ENCODE results near the gene TRIM24.

Gene TRIM24

DNA sequence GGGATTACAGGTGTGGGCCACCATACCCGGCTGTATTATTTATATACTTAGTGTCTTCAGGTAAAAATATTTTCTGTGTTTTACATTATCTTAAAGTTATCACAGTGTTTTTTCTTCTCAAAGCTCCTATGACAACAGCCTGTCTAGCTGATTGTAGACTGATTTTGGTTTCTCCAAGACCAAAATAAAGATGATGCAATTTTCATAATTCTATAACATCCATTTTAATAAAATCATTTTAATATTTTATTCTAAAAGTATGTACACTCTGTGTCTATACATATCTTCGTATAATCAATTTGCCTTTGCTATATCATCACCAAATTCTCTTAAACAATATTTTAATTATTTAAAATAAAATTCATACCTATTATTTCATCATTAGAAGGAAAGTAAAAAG lies 108.6 kb downstream of the TRIM24 start:
- DNase-seq (ENCODE audit: low spot score) (no peak), FAIRE-seq (no peak)

DNA sequence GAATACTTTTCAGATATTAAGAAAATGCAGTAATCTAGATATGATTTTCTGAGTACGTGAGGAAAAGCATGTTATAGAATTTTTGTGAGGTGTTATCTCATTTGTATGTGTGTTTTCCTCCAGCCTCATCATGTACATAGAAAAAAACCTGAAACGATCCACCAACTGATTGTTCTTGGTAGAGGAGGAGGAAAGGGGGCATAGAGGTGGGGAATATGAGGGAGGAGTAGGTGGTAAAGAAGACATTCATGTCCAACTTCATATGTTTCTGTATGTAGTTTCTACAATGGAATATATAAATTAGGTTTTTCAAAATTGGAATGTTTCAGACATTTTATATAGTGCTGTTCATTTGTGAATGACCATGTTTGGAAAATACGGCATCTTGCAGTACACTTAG lies 109.4 kb downstream of the TRIM24 start:
- no peak for FAIRE-seq
- no peak for DNase-seq (ENCODE audit: low spot score)

DNA sequence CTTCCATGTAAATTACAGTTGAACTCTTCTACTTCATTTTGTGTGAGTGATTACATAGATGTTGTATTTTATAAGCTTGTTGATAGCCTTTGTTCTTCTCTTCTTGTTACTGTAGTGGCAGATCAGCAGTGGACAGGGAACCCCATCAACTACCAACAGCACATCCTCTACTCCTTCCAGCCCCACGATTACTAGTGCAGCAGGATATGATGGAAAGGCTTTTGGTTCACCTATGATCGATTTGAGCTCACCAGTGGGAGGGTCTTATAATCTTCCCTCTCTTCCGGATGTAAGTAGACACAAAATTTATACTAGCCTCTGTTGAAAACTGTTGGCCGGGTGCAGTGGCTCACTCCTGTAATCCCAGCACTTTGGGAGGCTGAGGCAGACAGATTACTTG lies 110.7 kb downstream of the TRIM24 start:
- no peak for FAIRE-seq

DNA sequence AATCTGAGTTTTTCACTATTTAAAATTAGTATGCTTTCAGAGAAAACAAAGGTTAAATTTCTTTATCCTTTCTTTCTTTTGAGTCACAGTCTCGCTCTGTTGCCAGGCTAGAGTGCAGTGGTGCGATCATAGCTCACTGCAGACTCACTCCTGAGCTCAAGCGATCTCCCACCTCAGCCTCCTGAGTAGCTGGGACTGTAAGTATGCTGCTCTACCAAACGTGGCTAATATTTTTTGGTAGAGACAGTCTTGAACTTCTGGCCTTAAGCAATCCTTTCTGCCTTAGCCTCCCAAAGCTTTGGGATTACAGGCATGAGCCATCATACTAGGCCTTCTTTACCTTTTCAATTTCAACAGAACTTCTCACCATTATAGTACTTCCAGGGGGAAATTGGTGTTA lies 113.7 kb downstream of the TRIM24 start:
- FAIRE-seq: no peak
- no peak for DNase-seq (ENCODE audit: low spot score)

More for the DNA sequence above, 110.7 kb downstream of the TRIM24 start:
- no peak for DNase-seq (ENCODE audit: low spot score)

DNA sequence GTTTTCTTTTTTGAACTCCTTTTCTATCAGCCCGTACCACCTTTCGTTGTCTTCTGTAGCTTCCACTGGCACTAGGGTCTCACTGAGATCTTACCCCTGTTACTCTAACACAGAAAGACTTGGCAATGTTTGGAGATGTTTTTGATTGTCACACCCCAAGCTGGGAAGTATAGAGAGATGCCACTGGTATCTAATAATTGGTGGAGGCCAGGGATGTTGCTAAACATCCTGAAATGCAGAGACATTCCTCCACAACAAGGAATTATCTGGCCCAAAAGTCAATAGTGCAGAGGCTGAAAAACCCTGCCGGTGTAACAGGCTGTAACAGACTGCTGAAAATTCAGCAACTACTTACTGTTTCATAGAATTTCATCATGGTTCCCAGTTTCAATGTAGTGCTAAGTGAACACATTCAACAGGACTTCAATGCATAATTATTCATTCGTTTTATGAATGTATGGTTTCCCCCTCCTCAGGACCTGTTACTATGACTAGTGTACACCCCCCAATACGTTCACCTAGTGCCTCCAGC lies 115.9 kb downstream of the TRIM24 start:
- DNase-seq (ENCODE audit: low spot score): no peak
- no peak for FAIRE-seq

DNA sequence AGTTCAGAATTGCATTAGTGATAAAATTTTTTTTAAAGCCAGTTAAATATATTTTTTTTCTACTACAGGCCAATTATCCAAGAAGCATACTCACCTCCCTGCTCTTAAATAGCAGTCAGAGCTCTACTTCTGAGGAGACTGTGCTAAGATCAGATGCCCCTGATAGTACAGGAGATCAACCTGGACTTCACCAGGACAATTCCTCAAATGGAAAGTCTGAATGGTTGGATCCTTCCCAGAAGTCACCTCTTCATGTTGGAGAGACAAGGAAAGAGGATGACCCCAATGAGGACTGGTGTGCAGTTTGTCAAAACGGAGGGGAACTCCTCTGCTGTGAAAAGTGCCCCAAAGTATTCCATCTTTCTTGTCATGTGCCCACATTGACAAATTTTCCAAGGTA lies 119.1 kb downstream of the TRIM24 start:
- FAIRE-seq (no peak), DNase-seq (ENCODE audit: low spot score) (no peak)

DNA sequence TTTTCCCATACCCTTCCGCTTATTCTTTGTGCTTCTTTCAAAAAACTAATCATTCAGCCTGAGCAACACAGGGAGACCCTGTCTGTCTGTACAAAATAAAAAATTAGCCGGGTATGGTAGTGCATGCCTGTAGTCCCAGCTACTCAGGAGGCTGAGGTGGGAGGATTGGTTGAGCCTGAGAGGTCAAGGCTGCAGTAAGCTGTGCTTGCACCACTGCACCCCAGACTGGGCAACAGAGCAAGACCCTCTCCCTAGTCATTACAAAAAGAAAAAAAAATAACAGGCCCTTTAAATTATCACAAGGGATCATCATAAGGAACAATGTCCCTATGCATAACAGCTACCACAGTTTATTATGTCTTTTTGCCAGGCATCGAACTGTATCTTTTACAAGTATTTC lies 119.6 kb downstream of the TRIM24 start:
- FAIRE-seq: no peak
- no peak for DNase-seq (ENCODE audit: low spot score)

DNA sequence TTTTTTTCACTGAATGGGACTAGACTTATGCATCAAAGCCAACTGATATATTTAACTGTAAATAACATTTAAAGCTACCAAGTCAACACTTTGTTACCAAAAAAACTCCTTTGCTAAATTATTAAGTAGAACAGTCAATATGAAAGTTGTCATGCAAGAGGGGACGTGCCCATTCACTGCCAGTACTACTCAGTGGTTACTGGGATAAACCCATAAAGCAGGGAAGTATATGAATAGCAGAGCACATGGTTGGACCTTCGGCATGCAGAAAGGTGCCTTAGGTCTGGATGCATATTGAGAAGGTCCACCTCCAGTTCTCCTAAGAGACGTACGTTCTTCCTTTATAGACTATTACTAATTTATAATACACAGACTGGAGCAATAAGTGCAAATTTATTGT lies 121.0 kb downstream of the TRIM24 start:
- FAIRE-seq (no peak), DNase-seq (ENCODE audit: low spot score) (no peak)

DNA sequence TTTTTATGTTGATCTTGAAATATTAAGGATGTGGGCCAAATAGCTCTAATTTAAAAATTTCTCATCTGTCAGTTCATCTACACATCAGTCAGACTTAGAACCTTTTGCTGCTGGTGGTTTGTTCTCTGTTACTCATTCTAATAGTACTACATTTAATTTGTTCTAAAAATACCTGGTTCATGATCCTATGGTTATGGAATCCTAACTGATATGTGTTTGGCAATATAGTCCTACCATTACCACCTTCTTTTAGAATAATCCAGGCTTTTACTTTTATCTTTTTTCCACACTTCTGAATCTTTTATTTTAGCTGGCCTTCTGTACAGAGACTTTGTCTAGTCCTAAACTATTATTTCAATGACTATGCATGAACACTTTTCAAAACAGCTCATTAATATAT lies 124.2 kb downstream of the TRIM24 start:
- no peak for DNase-seq (ENCODE audit: low spot score)
- no peak for FAIRE-seq

DNA sequence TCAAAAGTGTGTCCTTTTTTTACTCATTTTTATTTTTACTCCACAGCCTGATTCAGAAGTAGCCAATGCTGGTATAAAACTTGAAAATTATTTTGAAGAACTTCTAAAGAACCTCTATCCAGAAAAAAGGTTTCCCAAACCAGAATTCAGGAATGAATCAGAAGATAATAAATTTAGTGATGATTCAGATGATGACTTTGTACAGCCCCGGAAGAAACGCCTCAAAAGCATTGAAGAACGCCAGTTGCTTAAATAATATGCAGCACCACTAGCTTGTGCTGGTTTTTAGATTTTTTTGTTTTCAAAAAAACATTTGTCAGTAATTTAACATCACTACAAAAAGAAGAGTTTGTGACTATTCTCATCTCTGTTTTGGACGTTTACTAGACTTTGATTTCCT lies 124.6 kb downstream of the TRIM24 start:
- DNase-seq (ENCODE audit: low spot score) (no peak), FAIRE-seq (no peak)

DNA sequence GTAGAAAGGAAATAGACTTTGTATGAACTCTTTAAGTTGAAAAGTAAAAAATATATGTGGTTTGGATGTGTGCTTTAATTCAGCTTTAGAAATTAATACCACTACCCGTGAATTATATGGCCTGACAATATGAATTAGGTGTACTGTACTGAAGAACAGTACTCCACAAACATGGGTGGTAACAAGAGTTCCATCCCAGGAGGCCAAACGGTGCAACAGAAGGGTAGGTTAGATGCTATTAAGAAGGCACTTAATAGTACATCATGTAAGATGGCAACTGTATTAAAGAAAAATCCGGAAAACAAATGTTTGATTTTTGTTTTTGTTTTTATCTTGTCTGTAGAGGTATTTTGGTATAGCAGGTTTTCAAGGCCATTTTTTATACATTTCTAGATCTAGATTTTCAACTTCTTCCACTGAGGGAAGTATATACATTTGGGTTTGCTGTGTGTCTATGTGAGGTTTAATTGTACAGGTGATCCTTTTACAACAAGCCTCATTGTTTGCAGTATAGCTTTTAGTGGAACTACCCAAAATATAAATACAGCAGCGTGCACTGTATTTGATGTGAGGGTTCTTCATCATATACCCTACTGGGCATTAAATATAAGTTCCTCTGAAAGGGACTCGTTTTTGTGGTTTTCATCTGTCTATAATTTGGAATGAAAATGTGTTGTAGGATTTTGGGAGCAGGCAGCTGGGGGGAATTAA lies 125.4 kb downstream of the TRIM24 start:
- FAIRE-seq (no peak), DNase-seq (ENCODE audit: low spot score) (no peak)

DNA sequence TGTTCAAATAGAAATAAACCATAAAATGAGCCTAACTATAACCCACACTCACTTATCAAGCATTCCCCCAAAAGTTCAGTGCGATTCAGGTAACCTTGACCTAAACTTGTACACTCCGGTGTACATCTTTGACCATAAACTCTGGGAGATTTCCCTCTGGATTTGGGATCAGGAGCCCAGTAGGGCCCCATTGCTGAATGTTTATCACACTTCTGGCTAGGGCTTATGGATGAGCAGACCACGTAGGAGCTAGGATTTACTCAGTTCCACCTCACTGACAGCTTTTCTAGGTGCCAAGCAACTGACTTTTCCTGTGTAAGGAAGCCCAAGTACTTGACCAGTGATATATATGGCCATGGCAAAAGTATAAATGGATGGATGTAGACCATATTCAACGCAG lies 127.4 kb downstream of the TRIM24 start:
- no peak for DNase-seq (ENCODE audit: low spot score)
- no peak for FAIRE-seq

DNA sequence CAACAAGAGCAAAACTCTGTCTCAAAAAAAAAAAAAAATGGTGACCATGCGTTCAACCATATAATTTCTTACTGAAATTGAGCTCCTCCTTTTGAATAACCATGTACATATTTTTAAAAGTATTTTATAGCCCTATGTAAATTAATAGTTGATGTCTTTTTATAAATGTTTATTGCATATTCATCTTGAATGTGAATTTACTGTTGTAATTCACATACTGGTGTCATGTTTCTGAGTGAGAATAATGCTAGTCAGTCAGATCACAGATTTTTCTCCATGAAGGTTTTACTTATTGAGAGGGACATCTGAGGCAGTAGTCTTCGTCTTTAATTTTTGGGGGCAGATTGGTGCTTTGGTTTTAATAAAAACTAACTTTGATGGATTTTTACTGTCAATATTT lies 128.9 kb downstream of the TRIM24 start:
- no peak for FAIRE-seq
- no peak for DNase-seq (ENCODE audit: low spot score)

DNA sequence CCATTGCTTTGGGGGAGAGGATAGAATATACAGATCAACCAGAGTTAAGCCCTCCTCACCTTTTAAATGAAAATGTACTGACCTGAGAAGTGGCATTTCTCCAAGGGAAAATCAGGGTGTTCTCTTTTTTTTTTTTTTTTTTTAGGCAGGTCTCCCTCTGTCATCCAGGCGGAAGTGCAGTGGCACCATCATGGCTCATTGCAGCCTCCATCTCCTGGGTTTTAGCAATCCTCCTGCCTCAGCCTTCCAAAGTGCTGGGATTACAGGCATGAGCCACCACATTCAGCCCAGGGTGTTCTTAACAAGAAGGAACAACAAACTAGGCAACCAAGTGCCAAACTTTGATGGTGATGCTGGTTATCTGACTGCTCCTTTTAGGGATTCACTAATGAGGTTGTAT lies 130.1 kb downstream of the TRIM24 start:
- DNase-seq (ENCODE audit: low spot score) (no peak), FAIRE-seq (no peak)

DNA sequence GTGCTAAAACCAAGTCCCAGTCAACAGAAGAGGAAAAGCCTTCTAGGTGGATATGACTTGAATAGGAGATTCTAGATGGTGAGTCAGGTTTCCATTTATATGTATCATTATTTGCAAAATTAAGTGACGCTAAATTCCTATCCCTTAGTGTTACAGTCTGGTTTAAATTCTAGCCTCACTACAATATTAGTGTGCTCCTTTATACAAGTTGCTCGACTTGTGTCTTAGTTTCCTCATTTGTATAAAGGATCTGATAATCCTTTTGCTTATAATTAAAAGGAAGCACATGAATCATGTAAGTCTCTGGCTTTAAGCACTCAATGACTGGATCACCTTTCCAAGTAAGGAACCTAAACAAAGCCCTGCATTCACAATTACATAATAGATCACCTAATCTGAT lies 135.4 kb downstream of the TRIM24 start:
- DNase-seq (ENCODE audit: low spot score) (no peak), FAIRE-seq (no peak)

DNA sequence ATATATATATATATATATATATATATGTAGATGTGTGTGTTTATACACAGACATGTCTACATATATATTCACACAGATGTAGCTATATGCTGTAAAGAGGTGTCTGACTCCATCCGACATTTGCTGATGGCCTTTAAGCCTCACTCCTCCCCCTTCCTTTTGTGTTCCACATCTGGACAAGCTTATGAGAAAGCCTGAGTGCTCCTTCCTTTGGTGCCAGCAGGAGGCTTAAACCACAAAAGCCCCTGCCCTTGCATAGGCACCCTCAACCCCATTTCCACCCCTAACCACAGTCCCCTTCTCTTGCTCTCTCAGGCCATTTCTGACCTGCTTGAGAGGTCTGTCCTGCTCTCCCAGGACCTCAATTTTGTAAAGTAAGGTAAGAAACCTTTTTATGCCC lies 142.4 kb downstream of the TRIM24 start:
- no peak for DNase-seq (ENCODE audit: low spot score)
- FAIRE-seq: no peak

DNA sequence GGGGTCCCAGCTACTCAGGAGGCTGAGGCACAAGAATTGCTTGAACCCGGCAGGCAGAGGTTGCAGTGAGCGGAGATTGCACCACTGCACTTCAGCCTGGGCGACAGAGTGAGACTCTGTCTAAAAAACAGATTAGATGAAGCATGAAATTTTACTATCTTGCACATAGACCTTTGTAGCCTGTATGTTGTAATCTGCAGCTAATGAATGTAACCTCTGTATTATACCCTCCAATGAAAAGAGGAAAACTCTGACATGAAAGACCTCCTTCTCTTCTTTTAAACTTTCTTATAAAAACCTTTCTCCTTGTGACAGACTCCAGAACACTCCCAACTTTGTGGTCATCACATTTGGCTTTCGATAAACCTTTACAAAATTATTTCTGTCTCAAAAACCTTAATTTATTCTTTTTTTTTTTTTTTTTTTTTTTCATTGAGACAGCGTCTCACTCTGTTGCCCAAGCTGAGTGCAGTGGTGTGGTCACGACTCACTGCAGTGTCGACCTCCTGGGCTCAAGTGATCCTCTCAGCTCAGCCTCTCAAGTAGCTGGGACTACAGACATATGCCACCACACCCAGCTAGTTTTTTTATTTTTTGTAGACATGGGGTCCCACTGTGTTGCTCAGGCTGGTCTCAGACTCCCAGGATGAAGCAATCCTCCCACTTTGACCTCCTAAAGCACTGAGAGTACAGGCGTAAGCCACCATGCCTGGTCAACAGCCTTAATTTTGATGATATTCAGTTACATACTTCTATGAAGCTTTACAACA lies 143.7 kb downstream of the TRIM24 start:
- FAIRE-seq (no peak), DNase-seq (ENCODE audit: low spot score) (no peak)

DNA sequence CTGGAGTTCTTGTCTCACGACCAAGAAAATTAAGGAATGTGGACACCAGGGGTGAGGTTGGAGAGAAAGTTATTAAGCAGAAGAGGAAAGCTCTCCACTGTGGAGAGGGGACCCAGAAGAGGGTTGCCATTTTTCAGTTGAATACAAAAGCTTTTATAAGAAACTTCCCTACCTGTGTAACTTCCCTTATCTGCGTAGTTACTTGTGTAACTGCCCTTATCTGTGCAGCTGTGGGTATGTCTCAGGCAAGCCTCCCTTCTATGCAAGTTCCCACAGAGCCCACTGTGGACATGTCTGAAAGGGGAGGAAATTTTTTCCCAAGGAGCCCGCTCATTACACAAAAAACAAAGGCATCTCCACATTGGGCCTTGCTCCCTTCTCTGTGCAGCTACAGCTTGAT lies 146.2 kb downstream of the TRIM24 start:
- no peak for DNase-seq (ENCODE audit: low spot score)
- FAIRE-seq: no peak

DNA sequence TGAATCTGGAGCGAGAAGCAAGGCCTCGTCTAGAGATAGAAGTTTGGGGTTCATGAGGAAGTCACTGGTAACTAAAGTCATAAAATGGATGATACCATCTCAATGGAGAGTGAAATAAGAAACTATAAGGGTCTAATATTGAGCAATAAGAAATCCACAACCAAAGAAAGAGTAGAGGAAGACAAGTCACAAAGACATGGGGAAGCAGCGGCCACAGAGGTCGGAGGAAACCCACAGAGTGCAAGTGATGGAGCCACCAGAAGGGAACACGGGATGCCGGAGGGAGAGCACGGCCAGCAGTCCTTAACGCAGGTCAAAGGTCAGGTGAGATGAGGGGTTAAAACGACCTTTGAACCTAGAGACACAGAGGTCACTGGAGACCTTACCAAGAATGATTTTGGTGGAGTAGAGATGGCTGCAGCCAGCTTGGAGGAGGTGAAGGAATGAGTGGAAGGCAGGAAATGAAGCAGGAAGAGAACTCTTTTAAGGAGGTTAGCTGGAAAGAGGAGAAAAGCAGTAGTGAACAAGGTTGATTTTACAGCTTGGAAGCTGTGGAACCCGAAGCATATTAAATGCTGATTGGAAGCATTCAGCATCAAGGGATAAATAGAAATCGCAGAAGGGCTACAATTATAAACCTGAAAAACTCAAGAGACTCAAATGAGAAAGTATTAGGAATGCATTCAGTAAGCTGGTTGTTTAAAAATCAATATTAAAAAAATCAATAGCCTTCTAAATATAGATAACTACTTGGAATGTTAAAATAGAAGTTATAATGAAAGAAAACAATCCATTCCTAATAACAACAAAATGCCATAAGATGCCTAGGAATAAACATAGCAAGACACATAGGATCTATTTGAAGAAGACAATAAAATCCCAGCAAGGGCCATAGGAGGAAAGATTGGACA lies 147.4 kb downstream of the TRIM24 start:
- DNase-seq (ENCODE audit: low spot score): no peak

DNA sequence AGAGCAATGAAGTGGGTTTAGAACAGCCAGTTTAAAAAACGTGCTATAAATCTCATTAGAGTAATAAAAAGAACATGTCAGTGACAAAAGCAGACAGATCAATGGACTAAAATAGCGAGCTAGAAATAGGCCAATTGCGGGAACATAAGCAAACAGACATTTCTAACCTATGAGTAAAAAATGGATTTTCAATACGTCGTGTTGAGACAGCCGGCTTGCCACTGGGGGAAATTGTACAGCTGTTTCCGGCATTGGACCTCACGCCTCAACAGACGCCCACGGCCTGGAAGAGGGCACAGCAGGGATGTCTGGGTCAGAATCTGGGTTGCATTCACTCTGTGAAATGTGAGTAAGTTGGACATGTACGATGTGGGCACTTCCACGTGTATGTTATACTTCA lies 148.2 kb downstream of the TRIM24 start:
- DNase-seq (ENCODE audit: low spot score) (peak; percentile 6), FAIRE-seq (no peak)

More for the DNA sequence above, 147.4 kb downstream of the TRIM24 start:
- no peak for FAIRE-seq

DNA sequence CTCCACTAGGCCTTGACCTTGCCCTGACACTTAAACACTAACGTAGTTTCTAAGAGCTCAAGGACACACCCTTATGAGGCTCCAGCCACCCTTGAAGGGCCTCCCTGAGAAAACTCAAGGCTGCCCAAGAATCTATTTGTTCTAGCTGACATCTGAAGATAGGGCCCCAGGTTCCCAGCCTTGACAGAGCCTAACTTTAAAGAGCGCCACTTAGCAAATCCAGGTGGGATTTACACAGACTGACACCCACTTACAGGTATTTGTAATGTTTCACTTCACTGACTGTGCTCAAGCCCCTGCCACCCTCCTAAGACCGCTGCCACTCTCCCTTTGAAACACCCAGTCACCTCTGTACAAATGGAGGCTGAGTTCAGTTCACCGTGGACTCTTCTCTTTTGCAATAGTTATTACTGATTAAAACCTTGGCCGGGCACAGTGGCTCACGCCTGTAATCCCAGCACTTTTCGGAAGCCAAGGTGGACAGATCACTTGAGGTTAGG lies 150.7 kb downstream of the TRIM24 start:
- no peak for DNase-seq (ENCODE audit: low spot score)
- no peak for FAIRE-seq

DNA sequence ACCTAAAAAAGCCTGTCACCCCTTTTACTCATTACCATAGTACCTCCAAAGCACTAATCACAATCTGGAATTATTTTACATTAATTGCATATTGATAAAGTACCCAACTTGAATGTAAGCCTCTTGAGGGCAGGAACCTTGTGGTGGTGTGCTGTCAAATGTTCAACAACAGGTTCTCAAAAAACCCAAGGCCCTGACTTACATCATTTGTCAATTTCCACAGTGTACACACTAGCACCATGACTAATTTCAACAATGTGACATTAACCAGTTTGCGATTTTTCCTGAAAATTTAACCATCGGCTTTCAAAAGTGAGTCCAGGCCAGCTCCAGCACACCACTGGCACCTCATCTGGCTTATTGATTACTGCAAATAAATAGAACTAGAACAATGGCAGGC lies 153.6 kb downstream of the TRIM24 start:
- DNase-seq (ENCODE audit: low spot score) (no peak), FAIRE-seq (no peak)

All from urothelium cell line (cell line).